Fibroblast of skin of right quadriceps (primary cell): ENCODE data around the gene RND1.

Source experiments
- DNase-seq: peaks from one replicate; pipeline ENCODE4 v3.0.0-alpha.2; 2013

Gene RND1

GRCh38 chr12:48826209-48826855 lies 39.3 kb downstream of the RND1 start:
- DNase-seq, result no peak

DNA sequence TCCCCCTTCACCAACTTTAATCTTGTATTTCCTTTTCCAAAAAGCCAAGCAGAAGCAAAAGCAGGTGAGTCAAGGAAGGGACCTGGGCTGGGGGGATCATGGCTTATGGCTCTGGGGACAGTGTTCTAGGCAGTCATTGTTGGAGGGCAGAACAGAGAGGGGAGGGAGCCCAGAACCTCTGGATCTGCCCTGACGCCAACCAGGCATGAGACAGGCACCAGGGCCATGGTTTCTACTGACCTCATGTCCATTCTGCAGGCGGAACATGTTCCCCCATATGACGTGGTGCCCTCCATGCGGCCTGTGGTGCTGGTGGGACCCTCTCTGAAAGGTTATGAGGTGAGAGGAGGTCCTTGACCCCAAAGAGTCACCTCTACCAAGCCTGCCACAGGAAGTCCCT lies 40.8 kb downstream of the RND1 start:
- no peak for DNase-seq

- no peak for DNase-seq
Measured at GRCh38 chr12:48824112-48824511, 41.6 kb downstream of the RND1 start.

DNA sequence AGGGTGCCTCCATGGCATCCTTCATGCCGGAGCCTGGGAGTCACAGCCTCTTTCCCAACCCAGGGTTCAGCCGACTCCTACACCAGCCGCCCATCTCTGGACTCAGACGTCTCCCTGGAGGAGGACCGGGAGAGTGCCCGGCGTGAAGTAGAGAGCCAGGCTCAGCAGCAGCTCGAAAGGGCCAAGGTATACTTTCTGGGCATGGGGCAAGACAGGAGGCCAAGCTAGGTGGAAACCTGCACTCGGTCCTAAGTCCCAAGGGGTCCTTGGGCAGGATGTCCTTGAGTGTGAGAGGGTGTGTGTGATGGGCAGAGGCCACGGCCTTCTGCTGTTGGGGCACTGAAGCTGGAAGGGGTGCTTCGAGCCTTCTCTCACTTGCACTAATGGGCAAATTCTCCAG lies 42.4 kb downstream of the RND1 start:
- DNase-seq, result no peak

GRCh38 chr12:48822711-48823110 lies 43.0 kb downstream of the RND1 start:
- DNase-seq, result no peak

GRCh38 chr12:48822139-48822538 lies 43.5 kb downstream of the RND1 start:
- no peak for DNase-seq

- no peak for DNase-seq
Measured at GRCh38 chr12:48819986-48820725, 45.5 kb downstream of the RND1 start.

DNA sequence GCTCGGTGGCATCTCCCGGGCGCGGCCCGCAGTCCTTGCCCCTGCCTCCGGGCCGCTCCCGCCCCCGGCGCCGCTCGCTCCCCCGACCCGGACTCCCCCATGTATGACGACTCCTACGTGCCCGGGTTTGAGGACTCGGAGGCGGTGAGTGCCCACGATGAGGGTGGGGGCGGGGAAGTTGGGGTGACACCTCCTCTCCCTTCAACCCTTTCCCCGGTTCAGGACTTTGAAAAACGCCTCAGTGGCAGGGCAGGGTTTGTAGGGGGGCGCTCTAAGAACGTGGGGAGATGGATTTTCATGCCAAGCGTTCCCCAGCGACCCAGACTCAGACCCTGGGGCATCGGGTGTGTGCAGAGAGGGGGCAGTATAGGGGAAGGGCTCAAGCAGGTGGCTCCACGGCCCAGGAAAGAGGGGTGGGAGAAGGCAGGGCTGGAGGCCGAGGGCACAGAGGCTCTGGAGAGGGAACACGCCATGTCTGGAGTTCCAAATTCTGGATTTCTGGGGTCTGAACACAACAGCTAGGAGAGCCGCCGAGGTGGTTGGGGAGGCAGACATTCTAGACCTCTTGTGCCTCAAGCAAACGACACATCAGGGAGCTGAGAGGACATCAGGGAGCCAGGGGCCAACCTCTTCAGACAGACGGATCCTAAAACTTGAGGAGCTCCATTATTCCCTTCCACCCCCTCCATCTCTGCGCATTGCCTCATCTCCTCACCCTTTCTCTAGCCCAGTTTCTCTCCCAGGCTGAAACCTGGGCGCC lies 46.7 kb downstream of the RND1 start:
- DNase-seq, result no peak

- DNase-seq, result peak; percentile 63
Measured at GRCh38 chr12:48817873-48818830, 47.5 kb downstream of the RND1 start, which contains the start of gene CACNB3. CACNB3 (plus strand) TSS chr12:48818496; CDS start chr12:48818930, 434 bp downstream.

DNA sequence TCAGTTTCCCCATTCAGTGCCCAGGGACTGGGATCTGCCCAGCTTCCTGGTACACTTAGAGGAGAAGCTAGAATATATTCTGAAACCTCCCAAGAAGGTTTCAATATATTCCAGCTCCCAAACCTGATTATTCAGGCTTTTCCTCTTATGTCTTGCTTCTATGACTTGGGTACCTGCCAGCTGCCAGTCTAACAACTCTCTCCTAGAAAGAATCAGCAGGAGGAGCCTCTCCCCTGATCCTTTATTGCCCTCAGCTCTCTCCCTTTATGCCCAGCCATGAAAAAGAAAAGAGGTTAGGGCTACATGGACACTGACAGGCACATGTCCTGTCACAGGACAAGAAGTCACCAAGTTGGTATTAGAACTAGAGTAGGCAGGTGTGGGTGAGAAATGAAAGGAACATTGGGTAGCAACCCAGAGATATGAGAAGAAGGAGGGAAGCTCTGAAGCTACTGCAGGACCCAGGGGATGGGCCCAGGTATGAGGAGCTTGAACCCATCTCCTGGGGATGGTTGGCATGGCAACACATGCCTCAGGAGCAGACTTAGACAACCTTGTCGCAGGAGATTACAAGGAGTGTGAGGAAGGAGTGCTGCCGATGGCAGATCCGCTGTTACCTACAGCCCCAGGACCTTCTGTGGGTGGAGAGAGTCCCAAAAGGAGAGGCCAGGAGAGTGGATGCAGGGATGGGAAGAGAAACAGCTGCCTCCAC lies 49.4 kb downstream of the RND1 start:
- DNase-seq, result no peak

DNA sequence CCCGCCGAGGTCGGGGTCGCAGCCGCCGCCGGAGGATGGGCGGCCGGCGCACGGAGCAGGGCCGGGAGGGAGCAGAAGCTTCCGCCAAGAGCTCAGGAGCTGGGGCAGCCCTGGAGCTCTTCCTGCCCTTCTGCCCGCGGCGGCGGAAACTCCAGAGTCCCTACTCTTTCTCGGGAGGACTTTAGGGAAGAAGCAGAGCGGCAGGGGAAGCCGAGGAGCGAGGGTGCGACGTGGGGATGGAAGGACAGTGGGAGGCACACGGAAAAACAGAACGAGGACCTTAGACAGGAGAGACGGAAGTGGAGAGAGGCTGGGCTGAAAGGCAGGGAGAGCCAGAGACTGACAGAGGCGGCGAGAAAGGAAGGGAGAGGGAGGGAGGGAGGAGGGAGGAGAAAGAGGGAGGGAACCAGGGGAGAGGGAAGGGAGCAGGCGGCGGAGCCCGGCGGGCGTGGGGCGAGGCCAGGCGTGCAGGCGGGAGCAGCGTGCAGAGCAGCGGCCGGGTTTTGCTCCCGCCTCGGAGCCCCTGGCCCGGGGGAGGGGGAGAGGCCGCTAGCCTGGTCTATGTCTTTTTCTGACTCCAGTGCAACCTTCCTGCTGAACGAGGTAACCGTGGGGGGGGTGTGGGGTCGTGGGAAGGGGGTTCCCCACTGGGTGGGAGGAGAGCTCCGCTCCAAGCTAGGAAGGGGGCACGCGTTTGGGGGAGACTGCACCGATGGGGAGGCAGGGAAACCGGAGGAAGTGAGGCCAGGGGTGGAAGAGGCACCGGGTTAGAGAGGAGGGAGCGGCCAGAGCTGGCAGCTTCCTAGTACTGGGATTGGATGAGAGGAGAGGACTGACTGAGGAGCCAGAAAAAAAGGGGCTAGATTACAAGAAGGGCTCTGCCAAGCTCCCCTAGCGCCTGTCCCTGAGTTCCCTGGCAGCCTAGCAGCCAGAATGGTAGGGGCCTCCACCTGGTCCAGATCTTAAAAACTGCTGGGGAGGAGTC lies 50.3 kb downstream of the RND1 start:
- DNase-seq, result peak; percentile 82

- DNase-seq, result peak; percentile 78
Measured at GRCh38 chr12:48814262-48815125, 51.2 kb downstream of the RND1 start.

- DNase-seq, result no peak
Measured at GRCh38 chr12:48813465-48814261, 52.0 kb downstream of the RND1 start.

DNA sequence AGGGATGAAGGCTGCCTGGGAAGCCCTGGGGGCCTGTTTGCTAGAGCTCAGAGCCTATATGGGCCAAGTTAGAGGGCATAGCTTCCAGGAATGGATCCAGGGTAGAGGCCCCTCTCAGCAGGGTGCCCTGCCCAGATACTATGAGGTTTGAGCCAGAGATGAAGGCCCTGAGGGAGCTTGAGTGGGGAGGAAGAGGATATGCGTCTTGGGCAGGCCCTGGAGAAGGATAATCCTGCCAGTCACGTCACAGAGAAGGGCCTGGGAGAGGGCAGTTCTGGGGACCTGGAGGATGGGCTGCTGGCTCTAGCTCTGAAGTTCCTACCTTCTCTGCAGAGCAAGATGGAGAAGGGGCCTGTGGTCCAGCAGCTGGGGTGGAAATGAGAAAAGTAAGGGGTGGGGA lies 53.3 kb downstream of the RND1 start:
- no peak for DNase-seq

DNA sequence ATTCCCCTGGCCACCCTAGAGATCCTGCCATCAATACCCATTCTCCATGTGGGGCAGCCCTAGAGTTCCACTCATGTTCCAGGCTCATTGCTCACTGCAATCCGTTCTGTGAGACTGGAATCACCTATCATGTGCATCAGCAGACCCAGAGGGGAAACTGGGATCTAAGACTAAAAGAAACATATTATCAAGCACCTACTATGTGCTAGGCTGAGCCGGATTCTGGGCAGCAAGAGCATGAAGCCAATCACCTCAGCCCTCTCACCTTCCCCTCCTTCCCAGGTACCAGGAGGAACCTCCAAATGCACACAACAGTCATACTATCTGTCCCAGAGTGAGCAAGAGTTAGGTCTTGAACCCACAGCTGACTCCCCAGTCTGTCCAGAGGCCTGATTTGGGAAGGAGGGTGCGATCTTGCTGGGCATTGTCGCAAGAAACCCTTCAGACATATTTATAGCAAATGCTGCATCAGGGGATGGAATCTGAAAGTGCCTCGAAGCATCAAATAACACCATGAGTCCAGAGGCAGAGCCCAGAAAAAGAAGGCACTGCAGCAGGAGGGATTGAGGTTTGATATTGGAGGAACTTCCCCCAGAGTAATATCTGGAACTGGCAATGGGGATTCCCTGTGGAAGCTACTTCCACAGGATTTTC lies 54.1 kb downstream of the RND1 start:
- DNase-seq, result no peak

- peak; percentile 94 for DNase-seq
Measured at GRCh38 chr12:48810903-48811431, 54.7 kb downstream of the RND1 start.

DNA sequence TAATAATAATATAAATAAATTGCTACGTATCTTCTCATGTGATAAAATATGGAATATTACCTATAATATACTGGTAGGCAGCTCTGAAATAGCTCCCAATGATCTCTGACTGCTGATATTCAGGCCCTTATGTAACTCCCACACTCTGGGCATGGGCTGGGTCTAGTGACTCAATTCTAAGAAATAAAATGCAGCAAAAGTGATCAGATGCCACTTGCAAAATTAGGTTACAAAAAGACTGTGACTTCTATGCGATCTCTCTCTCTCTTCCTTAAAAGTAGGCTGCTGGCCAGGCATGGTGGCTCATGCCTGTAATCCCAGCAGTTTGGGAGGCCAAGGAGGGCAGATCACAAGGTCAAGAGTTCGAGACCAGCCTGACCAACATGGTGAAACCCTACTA lies 57.7 kb downstream of the RND1 start:
- no peak for DNase-seq
